ENCODE results near the gene MED13.
A peak's percentile ranks its signal among the peaks of the same experiment; 100 is the strongest.
"Not testable (repeated sequence)": the region's sequence is repeated elsewhere in the genome, so short reads cannot be mapped to it uniquely, and the experiment has no call there.

The MED13 gene

DNA sequence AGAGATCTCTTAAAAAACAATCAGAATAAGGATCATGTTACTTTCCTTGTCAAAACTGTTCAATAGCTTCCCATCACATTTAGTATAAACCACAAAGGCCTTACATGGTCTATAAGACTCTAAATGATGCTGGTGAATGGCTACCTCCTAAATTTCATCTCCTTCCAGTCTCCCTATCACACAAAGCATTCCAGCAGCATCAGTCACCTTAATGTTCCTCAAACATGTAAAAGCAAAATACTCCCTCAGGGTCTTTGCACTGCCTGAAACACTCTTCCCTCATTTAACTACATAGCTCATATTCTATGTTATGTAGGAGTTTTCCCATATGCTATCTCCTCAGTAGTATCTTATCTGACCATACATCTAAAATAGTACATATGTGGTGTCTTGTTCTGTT, 83.8 kb downstream of the MED13 start:
- no peak for DNase-seq

DNA sequence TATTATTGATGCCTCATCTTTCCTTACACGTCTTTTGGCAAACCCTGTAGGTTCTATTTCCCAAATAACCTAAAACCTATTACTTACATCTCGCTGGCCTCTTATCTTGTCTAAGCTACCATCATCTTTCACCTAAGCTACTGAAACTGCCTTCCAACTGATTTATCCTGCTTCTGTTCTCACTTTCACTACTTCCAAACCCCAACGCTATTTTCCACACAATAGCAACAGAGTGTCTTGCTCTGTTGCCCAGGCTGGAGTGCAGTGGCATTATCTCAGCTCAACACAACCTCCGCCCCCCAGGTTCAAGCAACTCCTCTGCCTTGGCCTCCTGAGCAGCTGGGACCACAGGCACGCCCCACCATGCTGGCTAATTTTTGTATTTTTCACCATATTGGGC, 84.5 kb downstream of the MED13 start:
- no peak for DNase-seq

DNA sequence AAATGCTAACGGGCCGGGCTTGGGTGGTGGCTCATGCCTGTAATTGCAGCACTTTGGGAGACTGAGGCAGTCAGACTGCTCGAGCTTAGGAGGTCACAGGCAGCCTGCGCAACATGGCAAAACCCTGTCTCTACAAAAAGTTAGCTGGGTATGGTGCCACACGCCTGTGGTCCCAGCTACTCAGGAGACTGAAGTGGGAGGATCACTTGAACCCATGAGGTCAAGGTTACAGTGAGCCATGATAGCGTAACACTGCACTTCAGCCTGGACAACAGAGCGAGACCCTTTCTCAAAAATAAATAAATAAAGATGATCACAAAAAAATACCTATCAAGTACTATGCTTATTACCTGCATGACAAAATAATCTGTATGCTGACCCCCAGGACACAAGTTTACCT, 91.0 kb downstream of the MED13 start:
- no peak for DNase-seq

DNA sequence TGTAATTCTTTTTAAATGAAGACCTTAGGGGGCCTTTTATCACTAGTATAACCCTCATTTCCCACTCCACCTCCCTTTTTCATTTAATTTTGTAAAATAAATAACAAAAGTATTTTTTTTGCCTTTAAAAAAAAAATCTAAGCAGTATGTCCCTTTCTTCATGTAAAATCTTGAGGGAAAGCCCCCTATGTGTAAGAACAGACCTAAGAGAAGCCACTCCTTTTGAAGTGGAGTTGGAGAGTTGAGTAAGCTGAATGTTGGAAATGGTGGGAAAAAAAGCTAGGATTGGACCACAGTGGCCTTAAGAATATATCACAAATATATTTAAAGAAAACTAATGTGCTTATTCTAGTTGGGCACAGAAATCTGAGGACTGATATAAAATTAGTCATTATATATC, 92.8 kb downstream of the MED13 start:
- no peak for DNase-seq

DNA sequence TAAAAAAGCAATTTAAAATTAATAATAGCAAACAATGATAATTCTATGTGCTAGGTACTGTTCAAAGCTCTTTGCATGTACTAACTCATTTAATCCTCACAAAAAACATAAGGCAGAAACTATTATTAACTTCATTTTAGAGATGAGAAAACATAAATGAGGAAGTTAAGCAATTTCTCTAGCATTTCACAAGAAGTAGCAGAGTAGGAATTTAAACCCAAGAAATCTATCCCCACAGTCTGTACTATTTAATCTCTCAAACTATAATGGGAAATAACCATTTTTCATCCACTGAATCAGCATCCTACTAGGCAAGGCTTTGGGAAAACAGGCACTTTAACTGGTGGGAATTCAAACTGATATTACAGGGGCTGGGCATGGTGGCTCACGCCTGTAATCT, 95.0 kb downstream of the MED13 start:
- DNase-seq: no peak

DNA sequence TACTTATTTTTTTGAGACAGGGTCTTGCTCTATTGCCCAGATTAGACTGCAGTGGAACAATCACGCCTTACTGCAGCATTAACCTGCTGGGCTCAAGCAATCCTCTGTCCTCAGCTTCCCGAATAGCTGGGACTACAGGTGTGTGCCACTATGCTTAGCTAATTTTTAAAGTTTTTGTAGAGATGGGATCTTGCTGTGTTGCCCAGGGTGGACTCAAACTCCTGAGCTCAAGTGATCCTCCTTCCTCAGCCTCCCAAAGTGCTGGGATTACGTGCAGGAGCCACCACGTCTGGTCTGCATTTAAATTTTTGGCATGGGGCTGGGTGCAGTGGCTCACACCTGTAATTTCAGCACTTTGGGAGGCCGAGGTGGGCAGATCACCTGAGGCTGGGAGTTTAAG, 96.3 kb downstream of the MED13 start:
- no peak for DNase-seq

DNA sequence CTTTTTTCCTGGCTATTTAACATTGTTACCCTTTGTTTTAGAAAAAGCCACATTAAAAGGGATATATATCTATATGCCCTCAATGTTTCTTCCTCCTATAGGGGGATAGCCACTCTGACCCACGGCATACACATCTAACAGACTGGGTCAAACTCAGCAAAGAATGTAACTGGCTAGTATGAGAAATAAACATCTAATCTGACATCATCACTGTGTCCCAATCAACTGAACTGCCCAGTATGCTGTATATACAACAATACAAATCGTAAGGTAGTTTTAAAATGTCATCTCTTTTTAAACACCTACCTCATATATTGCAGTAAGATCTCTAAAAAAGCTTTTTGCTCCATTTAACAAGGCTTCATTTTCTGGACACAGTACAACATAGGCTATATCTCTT, 97.3 kb downstream of the MED13 start:
- DNase-seq: no peak

DNA sequence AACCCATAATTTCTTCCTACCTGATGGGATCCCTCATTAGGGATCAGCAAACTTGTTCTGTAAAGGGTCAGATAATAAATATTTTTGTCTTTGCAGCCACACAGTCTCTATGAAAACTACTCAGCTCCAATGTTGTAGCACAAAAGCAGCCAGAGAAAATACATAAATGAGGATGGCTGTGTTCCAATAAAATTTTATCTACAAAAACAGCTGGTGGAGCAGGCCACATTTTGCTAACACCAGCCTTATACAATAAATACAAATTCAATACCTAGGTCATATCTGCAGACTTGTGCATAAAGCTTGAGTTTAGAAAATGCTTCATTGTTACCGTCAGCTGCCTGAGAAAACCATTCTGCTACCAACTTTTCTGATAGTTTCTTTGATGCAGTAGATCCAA, 98.9 kb downstream of the MED13 start:
- DNase-seq: no peak

DNA sequence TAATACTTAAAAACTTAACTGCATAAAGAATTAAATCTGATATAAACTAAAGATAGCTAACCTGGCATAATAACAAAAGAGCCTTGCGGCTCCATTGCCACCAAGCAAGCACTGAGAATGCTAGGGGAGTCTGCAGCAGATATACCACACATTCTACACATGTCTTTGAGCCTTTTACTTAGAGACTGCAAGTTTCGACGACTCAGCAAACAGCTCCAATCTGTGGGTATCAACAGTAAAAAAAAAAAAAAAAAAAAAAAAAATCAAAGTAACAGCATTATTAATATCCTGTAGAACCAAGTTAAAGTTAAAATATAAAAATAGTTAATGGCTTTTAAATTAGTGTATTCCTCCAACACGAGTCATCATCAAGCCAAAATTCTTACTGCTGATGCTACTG, 109.5 kb downstream of the MED13 start:
- DNase-seq: no peak

DNA sequence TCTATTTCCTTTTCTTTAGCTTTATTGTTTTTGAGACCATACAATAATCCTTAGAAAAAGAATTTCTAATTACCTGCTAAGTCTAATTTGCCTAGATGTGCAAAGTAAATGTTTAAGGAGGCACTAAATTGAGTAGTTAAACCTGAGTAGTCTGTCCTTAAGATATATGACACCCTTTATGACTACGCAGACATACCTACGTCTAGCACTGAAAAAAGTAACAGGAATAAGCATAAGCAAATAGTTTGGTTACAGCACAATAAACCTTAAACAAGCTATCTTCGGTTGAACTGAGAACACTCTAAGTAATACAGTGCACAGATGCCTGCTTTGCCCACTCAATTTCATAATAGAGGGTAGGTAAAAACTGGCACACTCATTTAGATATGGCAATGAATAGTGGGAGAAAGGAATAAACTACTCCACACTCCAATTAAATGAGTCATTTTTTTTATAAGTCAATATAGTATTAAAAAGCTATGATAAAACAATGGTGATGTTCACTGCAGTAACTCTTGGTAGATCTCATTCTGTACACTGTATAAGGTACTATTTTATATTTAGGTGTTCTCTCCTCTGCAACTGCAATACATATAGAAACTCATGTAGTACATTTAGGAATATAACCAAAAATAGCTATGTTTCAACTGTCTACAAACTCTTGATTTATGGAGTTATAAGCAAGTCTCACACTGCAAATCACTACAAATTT, 117.6 kb downstream of the MED13 start:
- DNase-seq: no peak

DNA sequence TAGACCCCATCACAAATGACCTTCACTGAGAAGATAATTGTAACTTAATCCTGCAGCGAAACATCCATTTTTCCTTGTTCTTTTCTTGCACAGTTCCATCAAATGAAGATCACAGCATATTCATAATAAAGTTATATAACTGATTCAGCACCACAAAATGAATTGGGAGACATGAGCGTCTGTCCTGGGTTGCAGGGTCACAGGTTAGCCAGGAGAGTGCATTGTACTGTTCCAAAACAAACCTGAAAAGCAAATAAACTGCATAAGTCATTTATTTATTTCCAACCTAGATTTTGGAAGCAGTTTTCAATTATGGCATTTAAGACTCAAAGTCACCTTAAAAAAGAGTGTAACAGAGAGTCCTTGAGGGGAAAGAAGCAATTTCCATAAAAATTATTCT, 118.7 kb downstream of the MED13 start:
- no peak for DNase-seq

DNA sequence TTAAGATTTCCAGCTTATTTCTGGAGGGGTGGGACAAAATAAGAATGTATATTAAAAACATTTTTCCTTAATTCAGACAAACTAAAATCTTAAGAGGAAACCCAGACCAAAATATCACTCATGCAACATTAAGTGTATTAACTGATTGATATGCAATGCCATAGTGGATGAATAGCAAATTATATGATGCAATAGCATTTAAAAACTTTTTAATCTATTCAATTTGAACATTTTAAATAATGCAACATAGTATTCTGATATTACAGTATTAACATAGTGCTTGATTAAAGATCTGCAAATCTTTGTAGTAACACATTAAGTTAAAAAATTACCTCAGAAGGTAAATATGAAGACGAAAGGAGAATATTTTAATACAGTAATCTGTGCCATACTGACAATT, 122.0 kb downstream of the MED13 start:
- no peak for DNase-seq

DNA sequence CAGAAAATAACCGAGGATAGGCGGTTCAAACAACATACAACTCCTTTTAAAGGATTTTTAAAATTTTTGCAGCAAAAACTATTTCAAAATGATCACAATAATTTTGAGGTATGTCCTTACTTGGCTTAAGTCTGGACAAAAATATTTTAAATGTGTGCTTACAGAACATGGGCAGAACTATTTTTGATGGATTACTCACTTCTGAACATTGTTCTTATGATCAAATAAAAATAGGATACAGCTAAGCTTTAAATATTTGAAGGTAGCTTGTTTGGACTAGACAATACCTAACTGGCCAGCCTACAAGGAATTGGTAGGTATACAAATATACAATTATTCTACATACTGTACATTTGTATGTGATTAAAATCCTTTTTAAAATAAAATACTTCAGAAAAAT, 123.0 kb downstream of the MED13 start:
- DNase-seq: no peak

DNA sequence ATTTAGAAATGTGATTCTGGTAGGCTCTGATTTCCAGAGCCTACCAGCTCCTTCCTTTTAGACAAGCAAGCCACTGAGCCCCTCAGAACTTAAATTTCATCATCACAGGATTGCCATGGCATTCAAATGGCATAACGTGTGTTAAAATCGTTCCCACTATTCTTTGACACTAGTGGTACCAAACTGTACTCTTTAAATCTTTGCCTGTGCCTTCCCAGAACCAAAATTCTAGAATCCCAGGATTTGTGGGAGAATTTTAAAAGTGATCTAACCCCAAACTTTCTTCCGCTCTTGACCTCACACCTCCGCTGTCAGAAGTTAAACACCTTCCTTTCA, 137.0 kb downstream of the MED13 start:
- DNase-seq: no peak

DNA sequence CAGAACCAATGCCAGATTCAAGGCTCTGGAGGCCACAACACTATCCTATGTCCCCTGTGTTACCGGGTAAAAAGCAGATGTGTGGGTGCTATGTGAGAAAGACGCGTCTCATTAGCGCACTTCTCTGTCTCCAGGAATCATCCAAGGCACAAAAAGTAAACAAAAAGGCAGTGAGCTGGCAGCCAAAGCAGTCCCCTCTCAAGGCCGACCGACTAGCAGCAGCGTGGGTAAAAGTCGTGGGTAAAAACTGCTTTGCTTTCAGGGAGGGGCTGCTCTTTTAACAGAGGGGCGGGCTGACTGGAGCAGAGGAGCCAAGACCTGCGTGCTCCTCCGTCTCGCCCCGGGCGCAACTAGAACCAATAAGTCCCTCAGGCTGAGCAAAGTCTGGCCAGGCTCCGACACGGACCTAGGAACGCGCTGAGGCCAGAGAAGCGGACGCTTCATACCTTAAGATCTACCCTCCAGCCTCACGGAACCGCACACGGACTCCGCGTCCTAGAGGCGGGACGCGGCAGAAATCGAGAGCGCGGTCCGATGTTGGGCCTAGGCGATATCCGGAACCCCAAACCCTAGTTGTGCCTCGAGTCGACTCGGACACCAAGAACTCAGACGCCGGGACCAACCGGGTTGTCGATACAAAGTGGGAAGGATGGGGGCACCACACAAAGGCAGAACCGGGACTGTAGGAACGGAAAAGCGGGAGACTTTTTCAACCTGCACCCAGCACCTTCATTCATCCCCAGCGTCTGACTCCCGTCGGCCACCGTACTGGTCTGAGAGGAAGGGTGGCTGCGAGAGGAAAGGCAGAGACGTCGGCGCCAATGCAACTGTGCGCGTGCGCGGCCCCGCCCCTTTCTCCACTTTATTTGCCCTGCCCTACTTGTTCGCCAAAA, 137.6 kb downstream of the MED13 start, which contains the start of gene INTS2:
TSS of gene INTS2 (minus strand) at position 775 of the 893 bp plus-strand sequence. CDS start 1,338 bp downstream, outside the sequence.
- peak; percentile 92 for DNase-seq

DNA sequence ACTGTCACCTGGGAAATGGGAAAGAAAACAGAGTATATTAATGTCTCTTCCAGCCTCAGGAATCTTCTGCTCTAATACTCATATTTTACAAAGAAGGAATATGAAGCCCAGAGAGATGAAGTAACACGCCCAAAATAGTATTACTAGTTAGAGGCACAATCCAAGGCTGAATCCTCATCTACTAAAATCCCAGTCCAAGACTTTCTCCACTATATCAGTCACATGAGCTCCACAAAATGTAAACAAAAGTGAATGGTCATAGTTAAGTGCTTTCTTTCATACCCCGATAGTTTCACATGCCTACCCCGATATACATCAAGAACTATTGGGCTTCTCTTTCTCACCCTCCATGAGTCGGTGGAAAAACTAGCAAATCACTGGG, 138.3 kb downstream of the MED13 start:
- no peak for DNase-seq

DNA sequence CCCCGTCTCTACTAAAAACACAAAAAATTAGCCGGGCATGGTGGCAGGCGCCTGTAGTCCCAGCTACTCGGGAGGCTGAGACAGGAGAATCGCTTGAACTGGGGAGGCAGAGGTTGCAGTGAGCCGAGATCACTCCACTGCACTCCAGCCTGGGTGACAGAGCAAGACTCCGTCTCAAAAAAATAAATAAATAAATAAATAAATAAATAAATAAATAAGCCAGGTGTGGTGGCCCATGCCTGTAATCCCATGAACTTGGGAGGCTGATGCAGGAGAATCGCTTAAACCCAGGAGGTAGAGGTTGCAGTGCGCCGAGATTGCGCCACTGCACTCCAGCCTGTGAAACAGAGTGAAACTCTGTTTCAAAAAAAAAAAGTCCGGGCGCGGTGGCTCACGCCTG, 149.9 kb downstream of the MED13 start:
- DNase-seq: not testable (repeated sequence)

DNA sequence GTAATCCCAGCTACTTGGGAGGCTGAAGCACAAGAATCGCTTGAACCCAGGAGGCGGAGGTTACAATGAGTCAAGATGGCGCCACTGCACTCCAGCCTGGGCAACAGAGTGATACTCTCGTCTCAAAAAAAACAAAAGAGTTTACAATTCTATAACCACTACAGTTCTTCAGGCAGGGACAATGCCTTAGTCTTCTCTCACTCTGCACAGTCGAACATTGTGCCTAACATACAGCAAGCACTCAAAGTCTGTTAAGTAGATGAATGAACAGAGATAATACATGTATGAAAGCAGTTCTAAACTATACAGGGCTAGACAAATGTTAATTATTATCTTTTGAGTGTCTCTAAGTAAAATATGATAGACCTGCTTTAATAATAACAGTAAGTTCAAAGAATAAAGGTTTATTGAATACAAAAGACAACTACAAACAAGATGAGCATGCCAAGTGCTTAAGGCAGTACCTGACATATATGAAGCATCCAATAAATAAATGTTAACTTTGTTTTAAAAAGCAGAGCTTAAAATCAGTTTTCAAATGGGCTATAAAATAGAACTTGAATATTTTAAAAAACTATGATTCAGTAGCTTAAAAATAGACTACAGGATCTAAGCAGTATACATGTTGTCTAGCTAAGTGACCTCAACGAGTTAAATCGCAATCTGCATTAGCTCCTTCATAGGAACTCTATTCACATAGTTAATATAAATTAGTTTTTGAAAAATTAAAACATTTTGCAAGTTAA, 156.6 kb downstream of the MED13 start:
- no peak for DNase-seq

DNA sequence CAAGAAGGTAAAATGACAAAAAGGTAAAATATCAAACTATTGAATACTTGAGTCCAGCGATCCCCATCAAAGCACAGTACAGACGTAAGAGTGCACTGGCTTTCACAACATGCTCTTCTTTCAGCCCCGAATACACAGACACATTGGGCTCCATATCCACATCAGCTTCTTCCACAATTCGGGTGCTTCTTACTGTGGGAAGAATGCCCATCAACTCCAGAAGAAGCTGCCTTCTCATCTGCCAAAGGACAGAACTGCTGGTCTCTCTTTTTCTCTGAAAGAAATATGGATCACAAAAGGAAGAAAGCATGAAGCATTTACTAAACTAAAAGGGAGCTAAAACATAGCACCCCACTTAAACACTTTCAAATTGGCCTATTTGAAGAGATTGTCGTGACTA, 157.7 kb downstream of the MED13 start:
- no peak for DNase-seq

DNA sequence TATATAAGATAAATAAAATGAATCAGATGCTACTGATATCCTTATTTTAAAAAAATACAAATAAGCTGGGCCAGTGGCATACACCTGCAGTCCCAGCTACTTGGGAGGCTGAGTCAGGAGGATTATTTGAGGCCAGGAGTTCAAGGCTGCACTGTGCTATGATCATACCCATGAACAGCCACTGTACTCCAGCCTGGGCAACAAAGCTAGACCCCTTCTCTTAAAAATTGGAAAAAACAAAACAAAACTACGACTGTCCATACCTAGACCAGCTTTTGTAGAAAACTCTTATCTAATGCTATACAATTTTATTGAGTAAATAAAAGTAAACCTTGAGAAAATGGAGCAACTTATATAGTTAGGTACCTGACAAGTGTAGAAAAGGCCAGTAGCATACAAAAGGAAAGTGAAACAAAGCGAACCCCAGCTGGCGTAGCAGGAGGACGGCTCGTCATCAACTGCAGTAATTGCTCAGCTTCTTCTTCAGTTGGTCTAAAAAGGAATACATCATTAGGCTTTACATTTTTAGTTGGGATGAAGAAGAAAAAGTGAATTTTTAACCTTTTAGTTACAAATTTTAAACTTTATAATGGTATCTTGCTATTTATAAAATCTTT, 160.9 kb downstream of the MED13 start:
- DNase-seq: no peak

DNA sequence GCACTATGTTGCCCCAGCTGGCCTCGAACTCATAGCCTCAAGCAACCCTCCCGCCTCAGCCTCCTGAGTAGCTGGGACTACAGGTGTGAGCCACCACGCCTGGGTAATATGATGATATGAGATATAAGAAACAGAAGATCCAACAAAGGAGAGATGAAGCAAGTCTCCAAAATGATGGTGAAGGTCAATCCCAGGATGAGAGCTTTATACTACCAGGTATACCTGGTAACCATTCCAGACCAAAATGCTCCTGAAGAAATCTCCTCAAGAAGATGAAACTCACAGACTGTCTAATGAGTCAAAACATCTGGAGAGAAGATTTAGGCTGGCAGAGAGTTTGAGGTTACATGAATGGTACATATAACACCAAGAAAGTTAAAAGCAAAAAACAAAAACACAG, 161.8 kb downstream of the MED13 start:
- DNase-seq: no peak

DNA sequence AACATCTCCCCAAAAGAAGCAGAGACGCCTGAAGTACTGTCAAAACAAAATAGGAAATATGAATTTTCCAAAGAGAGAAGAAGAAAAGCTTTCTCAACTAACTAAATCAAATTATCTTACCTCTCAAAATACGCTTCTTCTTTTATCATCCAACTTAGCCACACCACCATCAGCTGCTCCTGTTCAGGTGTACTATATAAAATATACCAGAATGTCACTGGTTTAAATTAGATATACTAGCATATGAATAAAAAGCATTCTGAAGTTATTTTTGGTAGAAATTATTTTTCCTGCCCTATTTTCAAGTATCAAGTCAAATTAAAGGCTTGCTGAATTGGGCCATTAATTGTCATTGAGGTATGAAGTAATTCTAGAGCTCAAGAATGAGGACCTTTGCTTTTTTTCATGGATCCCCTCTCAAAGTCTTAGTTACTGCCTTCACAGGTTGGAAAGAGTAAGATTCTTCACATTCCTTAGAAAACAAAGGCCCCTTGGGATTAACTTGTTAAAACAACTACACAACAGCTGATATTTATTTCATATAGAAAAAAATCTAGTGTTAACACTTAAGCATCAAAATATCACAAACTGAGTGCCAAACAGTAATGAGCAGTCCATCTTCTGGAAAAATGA, 167.4 kb downstream of the MED13 start:
- no peak for DNase-seq

DNA sequence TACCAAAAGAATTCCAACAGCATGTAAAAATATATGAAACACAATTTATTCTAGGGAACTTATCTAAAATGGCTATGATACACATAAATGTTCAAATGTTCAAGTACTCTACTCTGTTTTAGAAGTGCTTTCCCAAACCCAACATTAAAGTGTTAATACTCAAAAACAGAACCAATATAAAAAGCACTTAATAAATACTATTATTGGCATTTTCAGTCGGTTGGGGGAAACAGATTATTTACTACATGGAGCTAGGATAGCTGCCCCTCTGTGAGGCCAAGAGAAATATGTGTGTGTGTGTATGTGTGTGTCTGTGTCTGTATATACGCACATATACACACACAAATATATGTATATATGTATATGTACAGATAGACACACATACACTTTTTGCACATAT, 169.7 kb downstream of the MED13 start:
- no peak for DNase-seq
